Tibial nerve (tissue), 4 donors: Measurements from ENCODE around the gene USP16.

Source experiments
- EP300 ChIP-seq, 2 donors: sonication (generic); formaldehyde crosslinking; IDR thresholded peaks; one replicate each; pipeline ENCODE4 v1.6.1; 2017; ENCODE audit warnings: antibody characterized with exemption in 2 of 2, mild to moderate bottlenecking in 1 of 2
- TF ChIP-seq, protein P1 (sequence below), 5 experiments: fragments of 200-600 bp in 3 of 5; fragments of 450-650 bp in 2 of 5; sonication (generic) in 3 of 5; IDR thresholded peaks; one replicate each; pipeline ENCODE4 v1.5.1; 2016 to 2019; ENCODE audit warnings: antibody characterized with exemption in 5 of 5, mild to moderate bottlenecking in 3 of 5, moderate library complexity in 2 of 5

DNA sequence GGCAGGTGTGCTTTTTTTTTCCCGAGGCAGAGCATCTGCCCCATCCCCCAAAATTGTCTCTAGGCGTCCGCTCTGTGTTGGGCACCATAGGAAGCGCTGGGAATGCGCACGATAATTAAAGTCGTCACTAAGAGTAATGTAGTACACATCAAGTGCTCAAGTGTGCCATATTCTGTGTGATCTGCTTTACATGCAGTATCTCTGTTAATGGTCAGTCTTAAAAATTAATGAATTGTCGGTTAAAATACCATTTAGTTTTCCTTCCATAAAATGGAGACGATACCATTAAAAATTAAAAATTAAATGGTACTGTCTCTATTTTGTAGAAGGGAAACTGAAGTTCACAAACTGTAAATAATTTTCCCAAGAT is 49.5 kb downstream of the USP16 start:
- TF ChIP-seq, protein P1, sequence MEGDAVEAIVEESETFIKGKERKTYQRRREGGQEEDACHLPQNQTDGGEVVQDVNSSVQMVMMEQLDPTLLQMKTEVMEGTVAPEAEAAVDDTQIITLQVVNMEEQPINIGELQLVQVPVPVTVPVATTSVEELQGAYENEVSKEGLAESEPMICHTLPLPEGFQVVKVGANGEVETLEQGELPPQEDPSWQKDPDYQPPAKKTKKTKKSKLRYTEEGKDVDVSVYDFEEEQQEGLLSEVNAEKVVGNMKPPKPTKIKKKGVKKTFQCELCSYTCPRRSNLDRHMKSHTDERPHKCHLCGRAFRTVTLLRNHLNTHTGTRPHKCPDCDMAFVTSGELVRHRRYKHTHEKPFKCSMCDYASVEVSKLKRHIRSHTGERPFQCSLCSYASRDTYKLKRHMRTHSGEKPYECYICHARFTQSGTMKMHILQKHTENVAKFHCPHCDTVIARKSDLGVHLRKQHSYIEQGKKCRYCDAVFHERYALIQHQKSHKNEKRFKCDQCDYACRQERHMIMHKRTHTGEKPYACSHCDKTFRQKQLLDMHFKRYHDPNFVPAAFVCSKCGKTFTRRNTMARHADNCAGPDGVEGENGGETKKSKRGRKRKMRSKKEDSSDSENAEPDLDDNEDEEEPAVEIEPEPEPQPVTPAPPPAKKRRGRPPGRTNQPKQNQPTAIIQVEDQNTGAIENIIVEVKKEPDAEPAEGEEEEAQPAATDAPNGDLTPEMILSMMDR (IDR thresholded peaks at IDR 0.05), result no peak
- no peak for TF ChIP-seq EP300 (IDR thresholded peaks at IDR 0.05)
